HepG2 (cell line): ENCODE results near the gene UEVLD. TPM values are rescaled to one million over a fixed set of nuclear protein-coding genes. Genes with fewer than 3 reads are reported as not detected.
A peak's percentile ranks its signal among the peaks of the same experiment; 100 is the strongest.

ENCODE experiments used
- GLI4 ChIP-seq: sonication (generic); formaldehyde crosslinking; IDR thresholded peaks from 2 replicates; pipeline ENCODE4 v1.5.1; 2020; ENCODE audit warnings: missing genetic modification reagents, mild to moderate bottlenecking, moderate library complexity, borderline replicate concordance
- GTF3A ChIP-seq: sonication (generic); formaldehyde crosslinking; conservative IDR thresholded peaks from 2 replicates; pipeline ENCODE4 v1.4.0; 2020; ENCODE audit warnings: mild to moderate bottlenecking, missing genetic modification reagents
- HOXA5 ChIP-seq: sonication (generic); formaldehyde crosslinking; IDR thresholded peaks from 2 replicates; pipeline ENCODE4 v1.4.0; 2020; ENCODE audit warnings: missing genetic modification reagents
- MZF1 ChIP-seq: sonication (generic); formaldehyde crosslinking; IDR thresholded peaks from 2 replicates; pipeline ENCODE4 v1.8.1; 2023; ENCODE audit warnings: mild to moderate bottlenecking, missing genetic modification reagents, borderline replicate concordance
- NR1H2 ChIP-seq: sonication (generic); formaldehyde crosslinking; IDR thresholded peaks from 2 replicates; pipeline ENCODE4 v1.8.1; 2022; ENCODE audit warnings: low read depth, missing genetic modification reagents, borderline replicate concordance
- U2AF2 ChIP-seq: fragments of 200-400 bp; formaldehyde crosslinking; IDR thresholded peaks from 2 replicates; pipeline ENCODE4 v1.6.1; 2017; ENCODE audit warnings: low read depth, mild to moderate bottlenecking, low read length
- ZBTB42 ChIP-seq: sonication (generic); formaldehyde crosslinking; IDR thresholded peaks from 2 replicates; pipeline ENCODE4 v1.5.0; 2020; ENCODE audit warnings: mild to moderate bottlenecking, missing genetic modification reagents
- ZNF138 ChIP-seq: sonication (generic); formaldehyde crosslinking; IDR thresholded peaks from 2 replicates; pipeline ENCODE4 v1.5.0; 2020; ENCODE audit warnings: mild to moderate bottlenecking, low read depth, missing genetic modification reagents
- ZNF225 ChIP-seq: sonication (generic); formaldehyde crosslinking; IDR thresholded peaks from 2 replicates; pipeline ENCODE4 v1.4.0; 2020; ENCODE audit warnings: mild to moderate bottlenecking, missing genetic modification reagents
- ZNF367 ChIP-seq: sonication (generic); formaldehyde crosslinking; IDR thresholded peaks from 2 replicates; pipeline ENCODE4 v1.4.0; 2020; ENCODE audit warnings: missing genetic modification reagents, borderline replicate concordance
- ZNF546 ChIP-seq: sonication (generic); formaldehyde crosslinking; conservative IDR thresholded peaks from 2 replicates; pipeline ENCODE4 v1.8.1; 2023; ENCODE audit warnings: mild to moderate bottlenecking, missing genetic modification reagents
- ZNF761 ChIP-seq: sonication (generic); formaldehyde crosslinking; conservative IDR thresholded peaks from 2 replicates; pipeline ENCODE4 v1.4.0; 2020; ENCODE audit warnings: mild to moderate bottlenecking, missing genetic modification reagents
- ZNF775 ChIP-seq: sonication (generic); formaldehyde crosslinking; IDR thresholded peaks from 2 replicates; pipeline ENCODE4 v1.4.0; 2020; ENCODE audit warnings: missing genetic modification reagents, mild to moderate bottlenecking, moderate library complexity, borderline replicate concordance
- ZNF788 ChIP-seq: sonication (generic); formaldehyde crosslinking; IDR thresholded peaks from 2 replicates; pipeline ENCODE4 v1.5.0; 2020; ENCODE audit warnings: mild to moderate bottlenecking, missing genetic modification reagents, borderline replicate concordance
- polyA plus RNA-seq, 8 experiments: library from polyadenylated mRNA; depleted of rRNA in 3 of 8; stranded (reverse) in 7 of 8; unstranded in 1 of 8; fragments of >200 nt; fragmentation: Illumina TruSeq in 4 of 8; extraction: Trizol in 4 of 8; gene quantifications; 2 replicates each; pipeline versions ENCODE4 v1.2.1 to v1.2.3, GENCODE V29; 2011 to 2016; ENCODE audit warnings: low read depth in 4 of 8, missing spikeins in 1 of 8, mixed read lengths in 1 of 8; ENCODE audit not compliant: insufficient read depth in 1 of 8
- total RNA-seq, 5 experiments: library from RNA; depleted of rRNA; stranded (reverse); fragments of >200 nt; fragmentation: Illumina TruSeq; extraction: Trizol; gene quantifications; 2 replicates each; pipeline ENCODE4 v1.2.3, GENCODE V29; 2016; ENCODE audit warnings: low read depth in 1 of 5
- TF ChIP-seq, protein P1 (sequence below): sonication (generic); formaldehyde crosslinking; IDR thresholded peaks from 2 replicates; pipeline ENCODE4 v1.4.0; 2020; ENCODE audit warnings: mild to moderate bottlenecking, missing genetic modification reagents
- TF ChIP-seq, protein P2 (sequence below): sonication (generic); formaldehyde crosslinking; IDR thresholded peaks from 2 replicates; pipeline ENCODE4 v1.4.0; 2020; ENCODE audit warnings: missing genetic modification reagents
- TF ChIP-seq, protein P3 (sequence below): sonication (generic); formaldehyde crosslinking; IDR thresholded peaks from 2 replicates; pipeline ENCODE4 v1.4.0; 2020; ENCODE audit warnings: missing genetic modification reagents
- TF ChIP-seq, protein P4 (sequence below): sonication (generic); formaldehyde crosslinking; IDR thresholded peaks from 2 replicates; pipeline ENCODE4 v1.5.0; 2020; ENCODE audit warnings: mild to moderate bottlenecking, missing genetic modification reagents, moderate library complexity

UEVLD gene
- total and polyA plus RNA-seq, 2 of the 13 experiments (the other 11 are each of a cell fraction or from before 2014, with no cell fraction given) = 5.7 to 13.7 TPM

DNA sequence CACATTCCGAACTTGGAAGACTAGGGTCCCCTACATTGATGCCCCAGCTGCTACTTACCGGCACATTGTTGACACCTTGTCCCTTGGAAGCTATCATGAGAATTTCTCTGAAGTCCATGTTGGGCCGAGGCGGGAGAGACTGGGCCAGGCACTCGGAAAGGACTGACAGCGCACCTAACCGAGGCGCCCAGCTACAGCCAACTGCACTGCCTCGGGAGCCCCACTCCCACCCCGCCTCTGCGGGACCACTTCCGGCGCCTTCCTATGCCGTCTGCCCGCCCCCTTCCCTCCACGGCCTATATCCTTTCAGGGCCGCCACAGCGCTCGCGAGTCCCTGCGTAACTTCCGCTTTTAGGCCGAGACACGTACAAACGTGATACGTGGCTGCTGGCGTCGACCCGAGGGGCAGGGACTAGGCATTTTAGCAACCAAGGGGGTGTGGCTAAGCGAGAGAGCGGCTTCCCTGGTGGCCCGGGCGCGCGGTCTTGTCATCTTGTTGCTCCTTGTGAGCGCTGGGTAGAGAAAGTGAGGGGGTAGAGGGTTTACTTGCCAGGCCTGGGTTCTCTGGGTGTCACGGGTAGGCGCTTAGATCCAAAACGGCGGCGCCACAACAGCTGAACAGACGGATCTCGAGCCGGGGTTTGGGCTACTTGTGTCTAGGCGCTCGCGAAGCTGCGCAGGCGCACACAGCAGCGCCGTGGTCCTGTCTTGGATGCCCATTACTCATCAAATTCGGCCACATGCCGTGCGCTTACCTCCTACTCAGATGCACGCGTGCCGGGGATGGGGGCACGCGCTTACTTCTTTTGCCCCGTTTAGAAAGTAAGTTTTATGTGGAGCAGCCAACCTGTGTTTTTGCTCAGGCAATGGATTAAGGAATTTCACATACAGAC lies 45.9 kb upstream of the UEVLD start, which contains the start of gene SPTY2D1 (continued):
- no peak for TF ChIP-seq GTF3A
- TF ChIP-seq ZNF367 (CRISPR knock-in tag) = no peak
- TF ChIP-seq NR1H2 (CRISPR knock-in tag) = no peak
- no peak for TF ChIP-seq MZF1 (CRISPR knock-in tag)
- TF ChIP-seq ZBTB42 (CRISPR knock-in tag) = 0 out of 2 replicates have a peak, but pooled peaks have one; percentile 82
- TF ChIP-seq ZNF761 (CRISPR knock-in tag) = no peak
- TF ChIP-seq ZNF138 = no peak
- TF ChIP-seq, protein P1, sequence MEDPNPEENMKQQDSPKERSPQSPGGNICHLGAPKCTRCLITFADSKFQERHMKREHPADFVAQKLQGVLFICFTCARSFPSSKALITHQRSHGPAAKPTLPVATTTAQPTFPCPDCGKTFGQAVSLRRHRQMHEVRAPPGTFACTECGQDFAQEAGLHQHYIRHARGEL (CRISPR knock-in tag) = peak; percentile 13; the same call in 1 of the 2 replicates
- TF ChIP-seq ZNF546 (CRISPR knock-in tag) = no peak
- TF ChIP-seq, protein P2, sequence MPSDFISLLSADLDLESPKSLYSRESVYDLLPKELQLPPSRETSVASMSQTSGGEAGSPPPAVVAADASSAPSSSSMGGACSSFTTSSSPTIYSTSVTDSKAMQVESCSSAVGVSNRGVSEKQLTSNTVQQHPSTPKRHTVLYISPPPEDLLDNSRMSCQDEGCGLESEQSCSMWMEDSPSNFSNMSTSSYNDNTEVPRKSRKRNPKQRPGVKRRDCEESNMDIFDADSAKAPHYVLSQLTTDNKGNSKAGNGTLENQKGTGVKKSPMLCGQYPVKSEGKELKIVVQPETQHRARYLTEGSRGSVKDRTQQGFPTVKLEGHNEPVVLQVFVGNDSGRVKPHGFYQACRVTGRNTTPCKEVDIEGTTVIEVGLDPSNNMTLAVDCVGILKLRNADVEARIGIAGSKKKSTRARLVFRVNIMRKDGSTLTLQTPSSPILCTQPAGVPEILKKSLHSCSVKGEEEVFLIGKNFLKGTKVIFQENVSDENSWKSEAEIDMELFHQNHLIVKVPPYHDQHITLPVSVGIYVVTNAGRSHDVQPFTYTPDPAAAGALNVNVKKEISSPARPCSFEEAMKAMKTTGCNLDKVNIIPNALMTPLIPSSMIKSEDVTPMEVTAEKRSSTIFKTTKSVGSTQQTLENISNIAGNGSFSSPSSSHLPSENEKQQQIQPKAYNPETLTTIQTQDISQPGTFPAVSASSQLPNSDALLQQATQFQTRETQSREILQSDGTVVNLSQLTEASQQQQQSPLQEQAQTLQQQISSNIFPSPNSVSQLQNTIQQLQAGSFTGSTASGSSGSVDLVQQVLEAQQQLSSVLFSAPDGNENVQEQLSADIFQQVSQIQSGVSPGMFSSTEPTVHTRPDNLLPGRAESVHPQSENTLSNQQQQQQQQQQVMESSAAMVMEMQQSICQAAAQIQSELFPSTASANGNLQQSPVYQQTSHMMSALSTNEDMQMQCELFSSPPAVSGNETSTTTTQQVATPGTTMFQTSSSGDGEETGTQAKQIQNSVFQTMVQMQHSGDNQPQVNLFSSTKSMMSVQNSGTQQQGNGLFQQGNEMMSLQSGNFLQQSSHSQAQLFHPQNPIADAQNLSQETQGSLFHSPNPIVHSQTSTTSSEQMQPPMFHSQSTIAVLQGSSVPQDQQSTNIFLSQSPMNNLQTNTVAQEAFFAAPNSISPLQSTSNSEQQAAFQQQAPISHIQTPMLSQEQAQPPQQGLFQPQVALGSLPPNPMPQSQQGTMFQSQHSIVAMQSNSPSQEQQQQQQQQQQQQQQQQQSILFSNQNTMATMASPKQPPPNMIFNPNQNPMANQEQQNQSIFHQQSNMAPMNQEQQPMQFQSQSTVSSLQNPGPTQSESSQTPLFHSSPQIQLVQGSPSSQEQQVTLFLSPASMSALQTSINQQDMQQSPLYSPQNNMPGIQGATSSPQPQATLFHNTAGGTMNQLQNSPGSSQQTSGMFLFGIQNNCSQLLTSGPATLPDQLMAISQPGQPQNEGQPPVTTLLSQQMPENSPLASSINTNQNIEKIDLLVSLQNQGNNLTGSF = peak; percentile 76; the same call in 1 of the 2 replicates
- no peak for TF ChIP-seq U2AF2
- TF ChIP-seq ZNF775 (CRISPR knock-in tag) = no peak
- TF ChIP-seq HOXA5 (CRISPR knock-in tag) = no peak
- TF ChIP-seq, protein P3, sequence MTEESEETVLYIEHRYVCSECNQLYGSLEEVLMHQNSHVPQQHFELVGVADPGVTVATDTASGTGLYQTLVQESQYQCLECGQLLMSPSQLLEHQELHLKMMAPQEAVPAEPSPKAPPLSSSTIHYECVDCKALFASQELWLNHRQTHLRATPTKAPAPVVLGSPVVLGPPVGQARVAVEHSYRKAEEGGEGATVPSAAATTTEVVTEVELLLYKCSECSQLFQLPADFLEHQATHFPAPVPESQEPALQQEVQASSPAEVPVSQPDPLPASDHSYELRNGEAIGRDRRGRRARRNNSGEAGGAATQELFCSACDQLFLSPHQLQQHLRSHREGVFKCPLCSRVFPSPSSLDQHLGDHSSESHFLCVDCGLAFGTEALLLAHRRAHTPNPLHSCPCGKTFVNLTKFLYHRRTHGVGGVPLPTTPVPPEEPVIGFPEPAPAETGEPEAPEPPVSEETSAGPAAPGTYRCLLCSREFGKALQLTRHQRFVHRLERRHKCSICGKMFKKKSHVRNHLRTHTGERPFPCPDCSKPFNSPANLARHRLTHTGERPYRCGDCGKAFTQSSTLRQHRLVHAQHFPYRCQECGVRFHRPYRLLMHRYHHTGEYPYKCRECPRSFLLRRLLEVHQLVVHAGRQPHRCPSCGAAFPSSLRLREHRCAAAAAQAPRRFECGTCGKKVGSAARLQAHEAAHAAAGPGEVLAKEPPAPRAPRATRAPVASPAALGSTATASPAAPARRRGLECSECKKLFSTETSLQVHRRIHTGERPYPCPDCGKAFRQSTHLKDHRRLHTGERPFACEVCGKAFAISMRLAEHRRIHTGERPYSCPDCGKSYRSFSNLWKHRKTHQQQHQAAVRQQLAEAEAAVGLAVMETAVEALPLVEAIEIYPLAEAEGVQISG (CRISPR knock-in tag) = peak; percentile 75
- TF ChIP-seq GLI4 (CRISPR knock-in tag) = no peak
- TF ChIP-seq, protein P4, sequence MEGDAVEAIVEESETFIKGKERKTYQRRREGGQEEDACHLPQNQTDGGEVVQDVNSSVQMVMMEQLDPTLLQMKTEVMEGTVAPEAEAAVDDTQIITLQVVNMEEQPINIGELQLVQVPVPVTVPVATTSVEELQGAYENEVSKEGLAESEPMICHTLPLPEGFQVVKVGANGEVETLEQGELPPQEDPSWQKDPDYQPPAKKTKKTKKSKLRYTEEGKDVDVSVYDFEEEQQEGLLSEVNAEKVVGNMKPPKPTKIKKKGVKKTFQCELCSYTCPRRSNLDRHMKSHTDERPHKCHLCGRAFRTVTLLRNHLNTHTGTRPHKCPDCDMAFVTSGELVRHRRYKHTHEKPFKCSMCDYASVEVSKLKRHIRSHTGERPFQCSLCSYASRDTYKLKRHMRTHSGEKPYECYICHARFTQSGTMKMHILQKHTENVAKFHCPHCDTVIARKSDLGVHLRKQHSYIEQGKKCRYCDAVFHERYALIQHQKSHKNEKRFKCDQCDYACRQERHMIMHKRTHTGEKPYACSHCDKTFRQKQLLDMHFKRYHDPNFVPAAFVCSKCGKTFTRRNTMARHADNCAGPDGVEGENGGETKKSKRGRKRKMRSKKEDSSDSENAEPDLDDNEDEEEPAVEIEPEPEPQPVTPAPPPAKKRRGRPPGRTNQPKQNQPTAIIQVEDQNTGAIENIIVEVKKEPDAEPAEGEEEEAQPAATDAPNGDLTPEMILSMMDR = 0 out of 2 replicates have a peak, but pooled peaks have one; percentile 11
- TF ChIP-seq ZNF225 (CRISPR knock-in tag) = no peak
- peak; percentile 83; the same call in 1 of the 2 replicates for TF ChIP-seq ZNF788 (CRISPR knock-in tag)
